ENCODE measurements around the gene ERBIN. TPM values are rescaled to one million over a fixed set of nuclear protein-coding genes. Genes with fewer than 3 reads are reported as not detected.
"Not testable (repeated sequence)": the region's sequence is repeated elsewhere in the genome, so short reads cannot be mapped to it uniquely, and the experiment has no call there.

The ERBIN gene
- total RNA-seq, 1 experiment from 2014 or later: 27.1 TPM

- Mint-ChIP-seq H3K4me3 (no peak overlapping the region), H3K4me1 (no peaks in the 10 kb centered on the region), H3K27me3 (ENCODE audit: low read depth) (no peaks in the 10 kb centered on the region), H3K9me3 (peaks cover 21% of the 10 kb centered on the region), H3K36me3 (peaks cover 49% of the 10 kb centered on the region), H3K27ac (no peak overlapping the region)
- POLR2A ChIA-PET: no interaction called here
- TF ChIP-seq NFE2L1 (CRISPR knock-in tag; IDR thresholded peaks at IDR 0.05) (no peak), ZNF232 (CRISPR knock-in tag; IDR thresholded peaks at IDR 0.05) (no peak), ZNF317 (CRISPR knock-in tag; IDR thresholded peaks at IDR 0.05; ENCODE audit: borderline replicate concordance, low read depth) (no peak)
- no peak for DNase-seq (ENCODE audit: low spot score)
- CTCF ChIA-PET: no interaction called here
- ATAC-seq: no peak
Measured at GRCh38 chr5:66057239-66057638, 130.9 kb downstream of the ERBIN start.

GRCh38 chr5:66061320-66061719, 134.9 kb downstream of the ERBIN start:
- H3K4me3 Mint-ChIP-seq; H3K4me1 Mint-ChIP-seq; H3K27me3 Mint-ChIP-seq (ENCODE audit: low read depth); DNase-seq (ENCODE audit: low spot score); ATAC-seq; CTCF ChIA-PET; POLR2A ChIA-PET; H3K27ac Mint-ChIP-seq: not testable (repeated sequence)
- Mint-ChIP-seq H3K36me3 (peaks cover 48% of the 10 kb centered on the region), H3K9me3 (peaks cover 37% of the 10 kb centered on the region)

GRCh38 chr5:66063061-66063460, 136.7 kb downstream of the ERBIN start:
- H3K4me3 Mint-ChIP-seq; POLR2A ChIA-PET; H3K27me3 Mint-ChIP-seq (ENCODE audit: low read depth); H3K4me1 Mint-ChIP-seq; CTCF ChIA-PET; H3K27ac Mint-ChIP-seq; ATAC-seq; DNase-seq (ENCODE audit: low spot score): not testable (repeated sequence)
- H3K9me3 Mint-ChIP-seq: peaks cover 37% of the 10 kb centered on the region
- peaks cover 42% of the 10 kb centered on the region for H3K36me3 Mint-ChIP-seq

GRCh38 chr5:66066826-66067225, 140.5 kb downstream of the ERBIN start:
- ATAC-seq: no peak
- no peak for DNase-seq (ENCODE audit: low spot score)
- H3K4me3 Mint-ChIP-seq: no peak overlapping the region
- CTCF ChIA-PET: no interaction called here
- POLR2A ChIA-PET: no interaction called here
- peaks cover 26% of the 10 kb centered on the region for H3K36me3 Mint-ChIP-seq
- H3K4me1 Mint-ChIP-seq: no peaks in the 10 kb centered on the region
- H3K9me3 Mint-ChIP-seq: peaks cover 20% of the 10 kb centered on the region
- no peak overlapping the region for H3K27ac Mint-ChIP-seq
- no peaks in the 10 kb centered on the region for H3K27me3 Mint-ChIP-seq (ENCODE audit: low read depth)
- TF ChIP-seq RELA (CRISPR knock-in tag; IDR thresholded peaks at IDR 0.05; ENCODE audit: borderline replicate concordance) (no peak), PRDM15 (CRISPR knock-in tag; IDR thresholded peaks at IDR 0.05) (no peak), TEAD1 (CRISPR knock-in tag; IDR thresholded peaks at IDR 0.05) (no peak), ZNF281 (CRISPR knock-in tag; IDR thresholded peaks at IDR 0.05) (no peak), AR (CRISPR knock-in tag; IDR thresholded peaks at IDR 0.05) (no peak), ZNF512 (CRISPR knock-in tag; IDR thresholded peaks at IDR 0.05; ENCODE audit: borderline replicate concordance) (no peak), KAT7 (CRISPR knock-in tag; IDR thresholded peaks at IDR 0.05; ENCODE audit: borderline replicate concordance) (no peak)

Data from WTC11 (cell line).